Measurements from ENCODE around the gene SLIT1. TPM values are rescaled to one million over a fixed set of nuclear protein-coding genes. Genes with fewer than 3 reads are reported as not detected.

SLIT1 gene
- total RNA-seq, 4 donors from 2014 or later: 0.10 to 0.13 TPM; not detected in 2

- DNase-seq: no peak
- TF ChIP-seq POLR2A (IDR thresholded peaks at IDR 0.05) (no peak), CTCF (IDR thresholded peaks at IDR 0.05 in 4 of 5, conservative IDR thresholded peaks at IDR 0.05 in 1 of 5) (no peak)
- Histone ChIP-seq H3K36me3 (no peaks in the 10 kb centered on the region), H3K4me3 (no peak overlapping the region), H3K27ac (no peak overlapping the region), H3K9me3 (no peaks in the 10 kb centered on the region), H3K27me3 (no peaks in the 10 kb centered on the region), H3K4me1 (no peaks in the 10 kb centered on the region)
- ATAC-seq: no peak
- intact Hi-C loops (cut with DNase I; ENCODE audit: low total_unique reads) (no loop called here), in situ Hi-C loops (cut with MboI; ENCODE audit: low sequenced_read_pairs in 4 of 4) (no loop called here)
These were observed 182.0 kb downstream of the SLIT1 start for GRCh38 chr10:97003804-97004201.

- in situ Hi-C loops (cut with MboI; ENCODE audit: low sequenced_read_pairs in 4 of 4) (no loop called here), intact Hi-C loops (cut with DNase I; ENCODE audit: low total_unique reads) (no loop called here)
- DNase-seq: no peak
- ATAC-seq: no peak
- H3K4me3 ChIP-seq: no peak overlapping the region
- H3K27me3 ChIP-seq: no peaks in the 10 kb centered on the region
- H3K4me1 ChIP-seq: no peaks in the 10 kb centered on the region
- H3K36me3 ChIP-seq: no peaks in the 10 kb centered on the region
- H3K9me3 ChIP-seq: no peaks in the 10 kb centered on the region
- no peak overlapping the region for H3K27ac ChIP-seq
- no peak for TF ChIP-seq CTCF (IDR thresholded peaks at IDR 0.05 in 4 of 5, conservative IDR thresholded peaks at IDR 0.05 in 1 of 5)
- no peak for TF ChIP-seq POLR2A (IDR thresholded peaks at IDR 0.05)
These were observed 182.5 kb downstream of the SLIT1 start for GRCh38 chr10:97003151-97003803.

GRCh38 chr10:97002670-97003069 is 183.1 kb downstream of the SLIT1 start:
- no peaks in the 10 kb centered on the region for H3K4me1 ChIP-seq
- DNase-seq (no peak), ATAC-seq (no peak)
- no peaks in the 10 kb centered on the region for H3K36me3 ChIP-seq
- intact Hi-C loops (cut with DNase I; ENCODE audit: low total_unique reads) (no loop called here), in situ Hi-C loops (cut with MboI; ENCODE audit: low sequenced_read_pairs in 4 of 4) (no loop called here)
- H3K9me3 ChIP-seq: no peaks in the 10 kb centered on the region
- no peak overlapping the region for H3K27ac ChIP-seq
- H3K27me3 ChIP-seq: no peaks in the 10 kb centered on the region
- TF ChIP-seq POLR2A (IDR thresholded peaks at IDR 0.05): no peak
- TF ChIP-seq CTCF (IDR thresholded peaks at IDR 0.05 in 4 of 5, conservative IDR thresholded peaks at IDR 0.05 in 1 of 5): no peak
- H3K4me3 ChIP-seq: no peak overlapping the region

GRCh38 chr10:97001183-97001991 is 184.4 kb downstream of the SLIT1 start:
- in situ Hi-C loops (cut with MboI; ENCODE audit: low sequenced_read_pairs in 4 of 4) (no loop called here), intact Hi-C loops (cut with DNase I; ENCODE audit: low total_unique reads) (no loop called here)
- no peak overlapping the region for H3K27ac ChIP-seq
- no peaks in the 10 kb centered on the region for H3K27me3 ChIP-seq
- ATAC-seq: no peak
- TF ChIP-seq POLR2A (IDR thresholded peaks at IDR 0.05) (no peak), CTCF (IDR thresholded peaks at IDR 0.05 in 4 of 5, conservative IDR thresholded peaks at IDR 0.05 in 1 of 5) (no peak)
- H3K9me3 ChIP-seq: no peaks in the 10 kb centered on the region
- DNase-seq: no peak
- H3K36me3 ChIP-seq: no peaks in the 10 kb centered on the region
- no peak overlapping the region for H3K4me3 ChIP-seq
- peaks cover 0 to 5% of the 10 kb centered on the region in 2 donors for H3K4me1 ChIP-seq
